ENCODE results near the gene KNSTRN. TPM values are rescaled to one million over a fixed set of nuclear protein-coding genes. Genes with fewer than 3 reads are reported as not detected.

The KNSTRN gene
- total and polyA plus RNA-seq, 2 of the 8 experiments (the other 6 are each of a cell fraction or from before 2014, with no cell fraction given), result 25.1 to 79.4 TPM

- Histone ChIP-seq H3K23ac (ENCODE audit: insufficient read length) (no peak overlapping the region), H3K14ac (ENCODE audit: insufficient read length) (no peak overlapping the region), H3K79me2 (ENCODE audit: control insufficient read depth in 1 of 2, insufficient read depth in 2 of 2, low read length in 2 of 2) (peaks cover 9 to 28% of the 10 kb centered on the region in 2 experiments), H4K91ac (replicated peaks; ENCODE audit: insufficient read length, low read length) (peak overlapping the region; percentile 92), H4K20me1 (replicated peaks in 1 of 2; ENCODE audit: control insufficient read depth in 1 of 2, insufficient read depth in 2 of 2, low read length in 2 of 2) (peaks cover 8 to 9% of the 10 kb centered on the region in 2 experiments), H3K36me3 (ENCODE audit: control insufficient read depth in 2 of 4, insufficient read depth in 4 of 4, low read length in 3 of 4) (0 out of 8 replicates have a peak, but pooled peaks cover 0 to 1% (median 0%) of the 10 kb centered on the region in 4 experiments), H3K18ac (ENCODE audit: extremely low read depth, low read length) (peak overlapping the region; percentile 87), H3K4ac (replicated peaks; ENCODE audit: insufficient read length, low read depth, low read length) (no peak overlapping the region), H3K56ac (replicated peaks; ENCODE audit: insufficient read length, low read depth, low read length) (no peak overlapping the region), H3K23me2 (ENCODE audit: low read depth, low read length) (peaks cover 26% of the 10 kb centered on the region), H4K5ac (ENCODE audit: insufficient read length, low read depth, low read length) (peak overlapping the region; percentile 10), H3K4me2 (ENCODE audit: insufficient read depth in 1 of 2, low read depth in 2 of 2, low read length in 2 of 2) (peak overlapping the region; percentile 98 to 100), H3K4me3 (ENCODE audit: extremely low read depth in 1 of 4, insufficient read depth in 2 of 4, low read depth in 3 of 4, low read length in 4 of 4) (peak overlapping the region; percentile 59 to 97 (median 74)), H2BK15ac (ENCODE audit: low read length) (peak overlapping the region; percentile 95), H3K9ac (replicated peaks in 1 of 4; ENCODE audit: extremely low read depth in 1 of 4, low read depth in 3 of 4, low read length in 3 of 4) (no peak overlapping the region; a peak in 1 of 7 replicates), H3K9me3 (ENCODE audit: insufficient read depth in 2 of 2, low read depth in 1 of 2, low read length in 1 of 2) (no peaks in the 10 kb centered on the region), H2BK120ac (replicated peaks; ENCODE audit: low read depth, low read length) (peak overlapping the region; percentile 15), H3K4me1 (replicated peaks in 1 of 4; ENCODE audit: control insufficient read depth in 3 of 4, insufficient read depth in 4 of 4, low read length in 3 of 4) (peaks cover 8 to 40% (median 33%) of the 10 kb centered on the region in 4 experiments), H3K79me1 (ENCODE audit: low read depth, low read length) (peaks cover 5% of the 10 kb centered on the region; the same call in 1 of the 2 replicates), H4K8ac (ENCODE audit: extremely low read depth, insufficient read depth, low read length) (no peak overlapping the region), H2AK5ac (ENCODE audit: low read depth, low read length) (peak overlapping the region; percentile 66; the same call in 1 of the 2 replicates), H2AFZ (ENCODE audit: low read length) (no peak overlapping the region), H2BK20ac (ENCODE audit: low read length) (peak overlapping the region; percentile 61), H2BK12ac (ENCODE audit: low read depth, low read length) (peak overlapping the region; percentile 92; the same call in 1 of the 2 replicates), H3K27me3 (replicated peaks in 1 of 4; ENCODE audit: control insufficient read depth in 3 of 4, extremely low read depth in 1 of 4, insufficient read depth in 3 of 4, low read length in 3 of 4) (peaks cover 0 to 28% (median 18%) of the 10 kb centered on the region in 4 experiments; a peak in 5 of 7 replicates), H3K27ac (ENCODE audit: low read depth, low read length) (no peak overlapping the region), H2BK5ac (ENCODE audit: low read depth, low read length) (peak overlapping the region; percentile 93; the same call in 1 of the 2 replicates)
- DNase-seq (ENCODE audit: low read depth in 1 of 2, low spot score in 2 of 2), result peak in 1 of 2 experiments; percentile 74
- ChIA-PET POLR2A (ENCODE audit: partially characterized antibody) (interaction anchor here (0.8 to 3.2 kb wide), 4 partner anchors 8 to 20 kb away, joined by 3 to 23 read pairs (median 3); no protein-coding TSS in a partner anchor), CTCF (ENCODE audit: partially characterized antibody) (interaction anchor here (1.1 to 2.2 kb wide), 3 partner anchors 19 to 101 kb away, joined by 3 to 6 read pairs (median 3); no protein-coding TSS in a partner anchor)
- 24% methylated on average over 19 of the region's 21 CpGs; no CpG with 5 or more reads in 1 of the 2 experiments for WGBS, 2 experiments (ENCODE audit: extremely low coverage in 1 of 2, insufficient coverage in 1 of 2, insufficient read length in 1 of 2, insufficient replicate concordance in 2 of 2, low coverage in 1 of 2, low lambda C conversion rate in 2 of 2, missing lambda C conversion rate in 1 of 2)
- FAIRE-seq, result no peak
- TF ChIP-seq SIN3A (conservative IDR thresholded peaks at IDR 0.05 in 1 of 2, IDR thresholded peaks at IDR 0.05 in 1 of 2; ENCODE audit: low read depth in 1 of 2, low read length in 2 of 2) (0 out of 4 replicates have a peak, but pooled peaks of 1 of the 2 experiments have one; percentile 15), ASH2L (IDR thresholded peaks at IDR 0.05; ENCODE audit: low read length) (peak; percentile 17), HDAC6 (IDR thresholded peaks at IDR 0.05; ENCODE audit: low read depth, low read length) (no peak), MAX (IDR thresholded peaks at IDR 0.05) (peak; percentile 81)
Observed at GRCh38 chr15:40437752-40438687, 55.5 kb downstream of the KNSTRN start.

Data from H1 (cell line).